DND-41 (cell line): Measurements from ENCODE around the gene ARIH2.

Source experiments
- ATAC-seq: fragments of 200-7000 bp; cut with Tn5 transposase; 3 replicates; pipeline ENCODE4 v1.9.1; 2021; ENCODE audit warnings: low read depth; ENCODE audit not compliant: insufficient read depth
- DNase-seq: peaks from one replicate; pipeline ENCODE4 v3.0.0-alpha.2; 2020
- H2AFZ ChIP-seq: 2 replicates; pipeline ENCODE4 v1.6.0; 2012; ENCODE audit warnings: low read depth, low read length
- H3K27ac ChIP-seq: 2 replicates; pipeline ENCODE4 v1.5.1; 2012; ENCODE audit warnings: low read length, inconsistent platforms
- H3K27me3 ChIP-seq: fragments of 200-600 bp; sonication (generic); 2 replicates; pipeline ENCODE4 v1.6.0; 2012; ENCODE audit warnings: low read length, mild to moderate bottlenecking, inconsistent platforms; ENCODE audit not compliant: insufficient read depth, poor library complexity
- H3K36me3 ChIP-seq: 2 replicates; pipeline ENCODE4 v1.5.1; 2012; ENCODE audit warnings: low read length, inconsistent platforms; ENCODE audit not compliant: insufficient read depth
- H3K4me1 ChIP-seq: 2 replicates; pipeline ENCODE4 v1.5.1; 2012; ENCODE audit warnings: mild to moderate bottlenecking, low read length; ENCODE audit not compliant: insufficient read depth
- H3K4me2 ChIP-seq: 2 replicates; pipeline ENCODE4 v1.6.0; 2012; ENCODE audit warnings: mild to moderate bottlenecking, moderate library complexity, low read length, inconsistent platforms; ENCODE audit not compliant: insufficient read depth
- H3K4me3 ChIP-seq, 2 experiments: fragments of 200-600 bp in 1 of 2; shearing (Covaris generic) in 1 of 2; 2 replicates each; pipeline ENCODE4 v1.5.1; 2012 to 2016; ENCODE audit warnings: inconsistent platforms in 2 of 2, low read length in 2 of 2, mild to moderate bottlenecking in 2 of 2, low read depth in 1 of 2, moderate library complexity in 1 of 2
- H3K79me2 ChIP-seq: 2 replicates; pipeline ENCODE4 v1.6.0; 2012; ENCODE audit warnings: low read length, inconsistent platforms; ENCODE audit not compliant: insufficient read depth
- H3K9ac ChIP-seq: 2 replicates; pipeline ENCODE4 v1.6.0; 2012; ENCODE audit warnings: low read depth, mild to moderate bottlenecking, inconsistent platforms, low read length, moderate library complexity
- H3K9me3 ChIP-seq: 2 replicates; pipeline ENCODE4 v1.5.1; 2012; ENCODE audit warnings: low read length, moderate library complexity, mild to moderate bottlenecking, inconsistent platforms; ENCODE audit not compliant: insufficient read depth, severe bottlenecking
- H4K20me1 ChIP-seq: 2 replicates; pipeline ENCODE4 v1.6.0; 2012; ENCODE audit warnings: low read length; ENCODE audit not compliant: insufficient read depth
- CTCF ChIP-seq: IDR thresholded peaks from 2 replicates; pipeline ENCODE4 v1.5.1; 2012; ENCODE audit warnings: borderline replicate concordance, low read length, moderate library complexity, mild to moderate bottlenecking; ENCODE audit not compliant: poor library complexity, severe bottlenecking; ENCODE audit errors: extremely low read depth
- EZH2 ChIP-seq: IDR thresholded peaks from 3 replicates; pipeline ENCODE4 v1.6.1; 2012; ENCODE audit warnings: borderline replicate concordance, low read depth, mild to moderate bottlenecking, moderate library complexity, low read length, inconsistent platforms; ENCODE audit not compliant: severe bottlenecking

Gene ARIH2

DNA sequence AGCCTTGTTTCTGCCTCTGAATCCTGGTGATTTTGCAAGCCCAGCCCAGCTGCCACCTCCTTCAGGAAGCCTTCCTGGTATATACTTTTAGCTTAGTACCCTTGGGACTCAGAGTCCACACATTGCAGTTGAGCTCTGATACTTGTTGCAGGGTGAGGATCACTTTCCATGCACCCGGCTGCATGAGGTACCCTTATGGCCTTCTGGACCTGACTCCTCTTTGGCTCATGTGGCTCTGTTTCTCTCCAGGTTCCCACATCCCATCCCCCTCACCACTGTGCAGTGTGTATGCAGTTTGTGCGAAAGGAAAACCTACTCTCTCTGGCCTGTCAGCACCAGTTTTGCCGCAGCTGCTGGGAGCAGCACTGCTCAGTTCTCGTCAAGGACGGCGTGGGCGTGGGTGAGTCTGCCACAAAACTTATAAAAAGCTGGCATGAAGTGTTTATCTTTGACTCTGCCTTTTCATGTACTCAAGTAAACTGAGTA is 48.3 kb downstream of the ARIH2 start:
- ATAC-seq (no peak), DNase-seq (no peak)
- no peak overlapping the region for H2AFZ ChIP-seq
- no peaks in the 10 kb centered on the region for H3K9me3 ChIP-seq
- no peaks in the 10 kb centered on the region for H3K27me3 ChIP-seq
- H4K20me1 ChIP-seq = peaks cover 4% of the 10 kb centered on the region; the same call in 1 of the 2 replicates
- no peak overlapping the region for H3K9ac ChIP-seq
- TF ChIP-seq CTCF = no peak
- TF ChIP-seq EZH2 = no peak
- H3K4me3 ChIP-seq = no peak overlapping the region
- peaks cover 87% of the 10 kb centered on the region for H3K36me3 ChIP-seq
- H3K79me2 ChIP-seq = 0 out of 2 replicates have a peak, but pooled peaks cover 4% of the 10 kb centered on the region
- H3K27ac ChIP-seq = no peak overlapping the region
- no peak overlapping the region for H3K4me2 ChIP-seq
- no peaks in the 10 kb centered on the region for H3K4me1 ChIP-seq

- Histone ChIP-seq H3K36me3 (peaks cover 94% of the 10 kb centered on the region), H3K9ac (no peak overlapping the region), H4K20me1 (no peaks in the 10 kb centered on the region), H3K79me2 (no peaks in the 10 kb centered on the region), H3K9me3 (no peaks in the 10 kb centered on the region), H3K4me2 (no peak overlapping the region), H3K27me3 (no peaks in the 10 kb centered on the region), H3K4me1 (no peaks in the 10 kb centered on the region), H3K27ac (no peak overlapping the region), H2AFZ (no peak overlapping the region), H3K4me3 (no peak overlapping the region)
- TF ChIP-seq CTCF (no peak), EZH2 (no peak)
- ATAC-seq (no peak), DNase-seq (no peak)
Observed at GRCh38 chr3:48970586-48970985, 51.9 kb downstream of the ARIH2 start.

DNA sequence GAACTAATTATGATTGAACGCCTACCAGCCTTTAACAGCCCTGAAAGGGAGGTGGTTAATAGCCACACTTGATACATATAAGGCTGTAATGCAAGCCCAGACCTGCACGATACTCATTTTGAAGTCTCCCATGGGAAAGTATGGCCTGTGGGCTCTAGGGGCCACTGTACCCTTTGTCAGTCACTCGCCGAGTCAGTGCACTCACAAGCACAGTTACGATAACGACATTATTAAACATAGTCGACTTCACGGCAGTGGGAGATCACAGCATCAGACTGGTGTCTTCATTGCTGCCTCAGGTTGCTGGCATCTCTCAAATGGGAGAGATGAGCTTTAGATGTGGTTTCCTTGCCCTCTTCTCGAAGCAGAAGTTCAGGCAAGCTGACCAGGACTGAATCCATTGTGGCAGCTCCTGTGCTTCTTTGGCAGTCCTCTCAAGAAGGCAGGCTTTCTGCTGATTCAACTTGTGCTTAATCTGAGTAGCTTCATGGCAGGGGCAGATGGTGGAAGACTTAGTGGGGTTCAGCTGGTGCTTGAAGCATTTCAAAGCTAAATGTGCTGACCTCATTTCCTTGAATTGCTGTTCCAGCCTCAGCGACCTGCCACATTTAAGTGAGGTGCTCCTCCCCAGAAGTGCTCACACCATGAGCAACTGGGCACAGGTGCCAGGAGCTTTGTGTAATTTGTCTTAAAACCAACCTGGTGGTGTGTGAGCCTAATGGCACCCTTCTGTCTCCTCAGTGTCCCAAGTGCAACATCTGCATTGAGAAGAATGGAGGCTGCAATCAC is 55.6 kb downstream of the ARIH2 start:
- Histone ChIP-seq H3K4me3 (no peak overlapping the region), H3K9me3 (no peaks in the 10 kb centered on the region), H3K4me2 (no peak overlapping the region), H2AFZ (no peak overlapping the region), H4K20me1 (0 out of 2 replicates have a peak, but pooled peaks cover 2% of the 10 kb centered on the region), H3K36me3 (peaks cover 87% of the 10 kb centered on the region), H3K79me2 (no peaks in the 10 kb centered on the region), H3K27me3 (no peaks in the 10 kb centered on the region), H3K27ac (no peak overlapping the region), H3K4me1 (no peaks in the 10 kb centered on the region), H3K9ac (no peak overlapping the region)
- no peak for DNase-seq
- ATAC-seq = no peak
- no peak for TF ChIP-seq CTCF
- no peak for TF ChIP-seq EZH2
